AG09319 (cell line): ENCODE measurements around the gene CYP8B1.

ENCODE experiments used
- DNase-seq: peaks from one replicate; pipeline ENCODE4 v3.0.0-alpha.2; 2010; ENCODE audit warnings: low read depth; ENCODE audit errors: extremely low read depth
- TF ChIP-seq, protein P1 (sequence below): IDR thresholded peaks from 2 replicates; pipeline ENCODE4 v1.5.1; 2011; ENCODE audit warnings: low read depth, mild to moderate bottlenecking, inconsistent platforms, low read length, moderate library complexity

The CYP8B1 gene

DNA sequence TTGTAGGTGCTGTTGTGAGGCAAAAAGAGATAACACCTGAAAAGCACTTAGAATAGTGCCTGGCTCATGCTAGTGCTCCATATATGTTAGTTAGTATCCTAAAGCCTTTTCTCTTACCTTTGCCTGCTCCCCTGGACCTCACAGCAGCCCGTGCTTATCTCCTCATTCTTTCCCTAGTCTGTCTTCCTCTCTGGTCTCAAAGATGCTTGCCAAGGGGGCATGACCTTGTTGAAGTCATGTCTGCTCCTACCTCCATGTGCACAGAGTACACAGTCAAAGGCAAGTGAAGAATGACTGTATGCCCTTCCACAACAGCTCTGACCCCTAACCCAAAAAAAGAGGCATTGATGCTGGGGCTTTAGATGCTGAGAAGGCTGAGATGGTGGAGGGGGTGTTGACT lies 722 bp upstream of the CYP8B1 start:
- TF ChIP-seq, protein P1, sequence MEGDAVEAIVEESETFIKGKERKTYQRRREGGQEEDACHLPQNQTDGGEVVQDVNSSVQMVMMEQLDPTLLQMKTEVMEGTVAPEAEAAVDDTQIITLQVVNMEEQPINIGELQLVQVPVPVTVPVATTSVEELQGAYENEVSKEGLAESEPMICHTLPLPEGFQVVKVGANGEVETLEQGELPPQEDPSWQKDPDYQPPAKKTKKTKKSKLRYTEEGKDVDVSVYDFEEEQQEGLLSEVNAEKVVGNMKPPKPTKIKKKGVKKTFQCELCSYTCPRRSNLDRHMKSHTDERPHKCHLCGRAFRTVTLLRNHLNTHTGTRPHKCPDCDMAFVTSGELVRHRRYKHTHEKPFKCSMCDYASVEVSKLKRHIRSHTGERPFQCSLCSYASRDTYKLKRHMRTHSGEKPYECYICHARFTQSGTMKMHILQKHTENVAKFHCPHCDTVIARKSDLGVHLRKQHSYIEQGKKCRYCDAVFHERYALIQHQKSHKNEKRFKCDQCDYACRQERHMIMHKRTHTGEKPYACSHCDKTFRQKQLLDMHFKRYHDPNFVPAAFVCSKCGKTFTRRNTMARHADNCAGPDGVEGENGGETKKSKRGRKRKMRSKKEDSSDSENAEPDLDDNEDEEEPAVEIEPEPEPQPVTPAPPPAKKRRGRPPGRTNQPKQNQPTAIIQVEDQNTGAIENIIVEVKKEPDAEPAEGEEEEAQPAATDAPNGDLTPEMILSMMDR, result no peak
- no peak for DNase-seq

DNA sequence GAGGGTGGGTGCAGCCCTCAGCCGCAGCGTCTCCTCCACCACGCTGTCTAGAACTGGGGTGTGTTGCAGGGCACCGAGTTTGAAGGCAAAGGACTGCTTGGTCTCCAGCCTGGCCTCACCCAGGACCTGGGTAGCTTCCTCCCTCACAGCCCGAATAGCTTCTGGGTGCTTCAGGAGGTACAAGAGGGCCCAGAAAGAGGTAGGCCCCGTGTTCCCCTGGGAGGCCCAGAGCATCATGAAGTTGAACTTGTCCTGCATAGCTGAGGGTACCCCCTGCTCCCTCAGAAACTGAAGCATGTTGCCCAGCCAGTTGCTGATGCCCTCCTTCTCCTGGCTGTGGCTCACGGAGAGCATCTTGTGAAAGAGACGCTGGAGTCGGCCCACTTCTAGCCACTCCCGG lies 930 bp downstream of the CYP8B1 start:
- DNase-seq, result no peak
- TF ChIP-seq, protein P1, result no peak

DNA sequence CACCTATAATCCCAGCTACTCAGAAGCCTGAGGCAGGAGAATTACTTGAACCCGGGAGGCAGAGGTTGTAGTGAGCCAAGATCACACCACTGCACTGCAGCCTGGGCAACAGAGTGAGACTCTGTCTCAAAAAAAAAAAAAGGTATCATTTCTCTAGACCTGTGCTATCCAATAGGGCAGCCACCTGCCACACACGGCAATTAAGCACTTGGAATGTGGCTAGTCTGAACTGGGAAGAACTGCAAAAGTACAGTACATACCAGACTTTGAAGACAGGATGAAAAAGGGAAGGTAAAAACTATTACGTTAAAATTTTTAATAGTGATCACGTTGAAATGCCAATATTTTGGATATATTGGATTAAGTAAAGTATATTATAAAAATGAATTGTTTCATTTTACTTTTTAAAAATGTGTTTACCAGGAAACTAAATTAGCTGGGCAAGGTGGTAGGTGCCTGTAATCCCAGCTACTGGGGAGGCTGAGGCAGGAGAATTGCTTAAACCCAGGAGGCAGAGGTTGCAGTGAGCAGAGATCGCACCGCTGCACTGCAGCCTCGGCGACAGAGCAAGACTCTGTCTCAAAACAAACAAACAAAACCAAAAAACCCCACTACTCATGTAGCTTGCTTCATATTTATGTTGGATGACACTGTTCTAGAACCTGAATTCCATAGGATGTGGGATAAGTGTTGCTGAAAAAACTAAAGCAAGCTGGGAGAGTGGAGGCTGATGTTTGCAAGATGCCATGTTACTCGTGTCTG lies 2.3 kb downstream of the CYP8B1 start:
- TF ChIP-seq, protein P1, result no peak
- DNase-seq, result no peak

DNA sequence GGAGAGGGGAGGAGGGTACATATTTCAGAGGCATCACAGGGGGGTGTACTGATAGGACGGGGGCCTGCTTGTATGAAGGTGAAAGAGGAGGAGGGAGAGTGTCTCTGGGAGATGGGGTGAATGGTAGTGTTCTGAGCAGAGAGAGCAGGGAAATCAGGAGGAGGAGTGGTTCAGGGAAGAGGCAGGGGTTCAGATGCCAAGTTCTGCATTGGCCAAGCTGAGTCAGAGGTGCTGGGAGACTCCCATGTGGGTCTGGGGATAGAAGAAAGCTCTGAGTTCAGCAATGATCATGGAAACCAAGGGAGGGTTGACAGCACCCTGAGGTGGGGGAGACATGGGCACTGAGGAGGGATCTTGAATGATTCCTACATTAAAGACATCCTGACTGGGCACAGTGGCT lies 3.0 kb downstream of the CYP8B1 start:
- TF ChIP-seq, protein P1, result no peak
- DNase-seq, result no peak

DNA sequence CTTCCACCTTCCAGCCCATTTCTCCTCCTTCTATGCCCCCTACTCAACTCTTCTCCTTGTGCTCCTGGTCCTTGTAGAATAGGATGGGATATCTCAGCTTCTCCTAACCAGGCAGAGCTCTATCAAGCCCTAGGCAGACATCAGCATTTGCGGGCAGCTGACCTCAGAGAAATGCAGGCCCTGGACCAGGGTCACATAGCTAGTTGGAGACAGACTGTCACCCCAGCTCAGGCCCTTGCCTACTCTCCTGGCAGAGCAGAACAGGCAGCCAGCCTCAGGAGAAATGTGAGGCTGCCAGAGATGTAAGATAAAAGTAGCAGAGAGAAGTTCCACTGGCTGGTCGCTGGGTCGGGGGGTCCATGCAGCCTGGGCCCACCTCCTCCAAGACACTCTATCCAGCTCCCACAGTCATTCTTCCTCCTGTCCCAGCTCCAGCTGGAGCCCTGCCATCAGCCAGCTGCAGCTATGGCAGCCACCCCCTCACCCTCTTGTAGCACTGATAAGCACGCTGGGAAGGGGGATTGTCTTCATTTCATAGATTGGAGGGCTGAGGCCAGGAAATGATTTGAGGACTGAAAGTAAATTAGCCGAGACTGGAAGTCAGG lies 4.0 kb downstream of the CYP8B1 start:
- no peak for DNase-seq
- TF ChIP-seq, protein P1, result no peak

DNA sequence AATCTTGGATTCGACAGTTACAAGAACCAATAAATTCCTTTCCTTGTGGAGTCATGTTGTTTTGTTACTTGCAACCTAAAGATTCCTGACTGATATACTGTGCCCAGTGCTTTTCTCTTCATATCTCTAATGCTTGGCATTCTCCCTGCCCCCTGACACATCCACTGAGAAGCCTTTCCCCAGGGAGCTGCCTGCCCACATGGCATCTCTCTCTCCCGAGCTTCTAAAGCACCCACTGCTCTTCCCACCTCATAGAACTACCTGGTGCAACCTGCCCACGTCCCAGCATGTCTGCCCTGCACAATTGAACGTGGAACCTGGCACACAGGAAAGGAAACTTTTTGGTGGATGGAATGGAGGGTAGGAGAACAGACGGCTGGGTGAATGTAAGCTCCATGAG lies 6.8 kb downstream of the CYP8B1 start:
- DNase-seq, result no peak
- TF ChIP-seq, protein P1, result no peak

DNA sequence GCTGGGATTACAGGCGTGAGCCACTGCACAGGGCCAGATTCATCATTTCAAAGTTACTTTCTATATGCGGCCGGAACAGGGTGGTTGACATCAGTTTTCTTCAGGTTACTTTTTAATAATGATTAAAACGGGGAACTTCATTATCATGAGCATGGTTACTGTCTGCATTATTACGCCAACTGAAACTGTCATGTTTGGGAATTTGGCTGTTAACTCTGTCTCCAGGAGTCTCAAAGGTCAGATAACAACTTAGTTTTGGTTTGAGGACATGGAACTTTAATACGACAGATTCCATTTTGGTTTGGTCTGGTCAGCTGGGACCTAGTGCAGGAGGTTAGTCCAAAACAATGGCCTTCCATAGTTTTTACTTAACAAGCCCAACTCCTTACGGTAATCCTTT lies 8.5 kb downstream of the CYP8B1 start:
- DNase-seq, result no peak
- TF ChIP-seq, protein P1, result no peak
